HG03103 (cell line): Measurements from ENCODE around the gene PRR12.

Experiments
- ATAC-seq: cut with Tn5 transposase; IDR thresholded peaks from one replicate; pipeline ENCODE4 v1.9.1; 2021; ENCODE audit warnings: low read depth; ENCODE audit not compliant: unreplicated experiment

Gene PRR12

DNA sequence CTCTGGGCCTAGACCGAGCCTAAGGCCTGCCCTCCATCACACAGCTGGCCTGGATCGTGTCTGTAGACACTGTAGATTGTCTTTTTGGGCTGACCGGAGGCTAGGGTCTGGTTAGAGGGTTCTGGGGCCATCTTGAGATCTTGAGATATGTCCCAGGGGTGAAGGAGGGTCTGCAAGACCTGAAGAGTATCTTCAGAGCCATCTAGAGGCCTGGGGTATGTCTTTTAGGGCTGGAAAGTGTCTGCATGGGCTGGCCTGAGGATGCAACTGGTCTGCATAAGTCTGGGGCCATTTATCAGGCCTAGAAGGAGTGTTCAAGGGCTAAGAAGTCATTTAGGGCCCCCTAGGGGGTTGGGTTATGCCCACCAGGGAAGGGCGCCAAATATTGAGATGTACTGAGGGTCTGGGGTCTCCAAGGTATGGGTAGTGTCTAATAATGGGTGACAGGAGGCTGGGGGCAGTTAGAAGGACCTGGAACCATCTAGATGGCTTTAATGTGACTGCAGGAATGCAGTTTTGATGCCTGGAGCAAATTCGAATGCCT, 51.6 kb downstream of the PRR12 start:
- ATAC-seq = no peak

DNA sequence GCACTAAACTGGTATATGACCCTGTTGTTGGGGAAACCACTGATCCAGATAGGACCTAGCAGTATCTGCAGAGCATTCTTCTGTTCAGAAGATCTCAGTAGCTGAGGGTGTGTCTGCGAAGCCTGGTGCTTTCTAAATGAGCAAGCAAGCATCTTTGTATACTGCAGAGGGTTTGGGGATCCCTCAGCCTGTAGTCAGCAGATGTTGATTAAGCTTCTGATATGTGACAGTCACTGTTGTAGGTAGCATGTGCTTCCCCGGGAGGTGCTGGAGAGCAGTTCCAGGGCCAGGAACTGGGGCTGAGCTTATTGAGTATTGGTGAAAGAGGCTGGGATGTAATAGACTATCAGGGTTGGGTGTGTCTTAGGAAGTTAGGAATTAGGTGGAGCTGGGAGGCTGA, 52.5 kb downstream of the PRR12 start:
- ATAC-seq = no peak

DNA sequence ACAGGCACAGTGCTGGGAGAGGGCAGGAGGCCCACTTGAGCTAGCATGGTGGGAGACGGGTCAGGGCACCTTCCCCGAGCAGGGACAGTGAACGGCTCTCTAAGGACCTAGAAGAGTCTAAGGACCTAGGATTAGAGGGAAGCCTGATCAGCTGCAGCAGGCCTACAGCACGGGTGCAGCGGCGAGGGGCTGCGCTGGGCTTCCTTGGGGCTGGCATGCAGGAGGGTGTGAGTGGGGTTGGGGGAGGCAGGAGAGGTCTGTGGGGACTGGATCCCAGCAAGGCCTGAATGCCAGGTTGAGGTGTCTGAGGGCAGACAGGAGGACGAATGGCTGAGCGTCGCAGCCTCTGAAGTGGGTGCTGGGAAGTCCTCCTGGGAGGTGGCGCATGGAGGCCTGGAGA, 54.6 kb downstream of the PRR12 start:
- ATAC-seq = no peak

GRCh38 chr19:49645995-49646394, 55.0 kb downstream of the PRR12 start:
- ATAC-seq = no peak

DNA sequence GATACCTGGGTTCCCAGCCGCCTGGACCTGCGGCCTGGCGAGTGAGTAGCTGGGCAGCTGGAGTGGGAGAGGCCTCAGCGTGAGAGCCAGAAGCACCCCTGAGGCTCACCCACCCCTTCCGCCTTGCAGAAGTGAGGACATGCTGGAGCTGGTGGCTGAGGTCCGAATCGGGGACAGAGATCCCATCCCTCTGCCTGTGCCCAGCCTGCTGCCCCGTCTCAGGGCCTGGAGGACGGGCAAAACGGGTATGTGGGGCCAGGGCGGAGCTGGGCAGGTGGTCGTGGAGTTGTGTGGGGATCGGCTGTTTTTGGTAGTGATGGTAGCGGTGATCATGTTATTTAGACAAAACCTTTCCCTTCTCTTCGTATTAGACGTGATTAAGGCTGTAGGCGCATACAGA, 55.6 kb downstream of the PRR12 start:
- ATAC-seq = no peak

DNA sequence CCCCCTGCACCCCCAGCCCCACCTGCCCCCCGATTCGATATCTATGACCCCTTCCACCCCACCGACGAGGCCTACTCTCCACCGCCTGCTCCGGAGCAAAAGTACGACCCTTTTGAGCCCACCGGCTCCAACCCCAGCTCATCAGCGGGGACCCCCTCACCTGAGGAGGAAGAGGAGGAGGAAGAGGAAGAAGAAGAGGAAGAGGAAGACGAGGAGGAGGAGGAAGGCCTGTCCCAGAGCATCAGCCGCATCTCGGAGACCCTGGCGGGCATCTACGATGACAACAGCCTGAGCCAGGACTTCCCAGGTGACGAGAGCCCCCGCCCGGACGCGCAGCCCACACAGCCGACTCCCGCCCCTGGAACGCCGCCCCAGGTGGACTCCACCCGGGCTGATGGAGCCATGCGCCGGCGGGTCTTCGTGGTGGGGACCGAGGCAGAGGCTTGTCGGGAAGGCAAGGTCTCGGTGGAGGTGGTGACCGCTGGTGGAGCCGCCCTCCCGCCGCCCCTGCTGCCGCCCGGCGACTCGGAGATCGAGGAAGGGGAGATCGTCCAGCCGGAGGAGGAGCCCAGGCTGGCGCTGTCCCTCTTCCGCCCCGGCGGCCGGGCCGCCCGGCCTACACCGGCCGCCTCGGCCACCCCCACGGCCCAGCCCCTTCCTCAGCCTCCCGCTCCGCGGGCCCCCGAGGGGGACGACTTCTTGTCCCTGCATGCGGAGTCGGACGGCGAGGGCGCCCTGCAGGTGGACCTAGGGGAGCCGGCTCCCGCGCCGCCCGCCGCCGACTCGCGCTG, 60.2 kb downstream of the PRR12 start:
- ATAC-seq = no peak

DNA sequence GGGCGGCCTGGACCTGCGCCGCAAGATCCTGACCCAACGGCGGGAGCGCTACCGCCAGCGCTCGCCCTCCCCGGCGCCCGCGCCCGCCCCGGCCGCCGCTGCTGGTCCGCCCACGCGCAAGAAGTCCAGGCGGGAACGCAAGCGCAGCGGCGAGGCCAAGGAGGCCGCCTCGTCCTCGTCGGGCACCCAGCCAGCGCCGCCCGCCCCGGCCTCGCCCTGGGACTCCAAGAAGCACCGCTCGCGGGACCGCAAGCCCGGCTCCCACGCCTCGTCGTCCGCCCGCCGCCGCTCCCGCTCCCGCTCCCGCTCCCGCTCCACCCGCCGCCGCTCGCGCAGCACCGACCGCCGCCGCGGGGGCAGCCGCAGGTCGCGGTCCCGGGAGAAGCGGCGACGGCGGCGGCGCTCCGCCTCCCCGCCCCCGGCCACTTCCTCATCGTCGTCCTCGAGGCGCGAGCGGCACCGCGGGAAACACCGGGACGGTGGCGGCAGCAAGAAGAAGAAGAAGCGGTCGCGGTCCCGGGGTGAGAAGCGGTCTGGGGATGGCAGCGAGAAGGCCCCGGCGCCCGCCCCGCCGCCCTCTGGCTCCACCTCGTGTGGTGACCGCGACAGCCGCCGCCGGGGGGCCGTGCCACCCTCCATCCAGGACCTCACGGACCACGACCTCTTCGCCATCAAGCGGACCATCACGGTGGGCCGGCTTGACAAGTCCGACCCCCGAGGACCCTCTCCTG, 61.0 kb downstream of the PRR12 start:
- ATAC-seq = no peak

GRCh38 chr19:49652551-49653465, 61.8 kb downstream of the PRR12 start:
- no peak for ATAC-seq

DNA sequence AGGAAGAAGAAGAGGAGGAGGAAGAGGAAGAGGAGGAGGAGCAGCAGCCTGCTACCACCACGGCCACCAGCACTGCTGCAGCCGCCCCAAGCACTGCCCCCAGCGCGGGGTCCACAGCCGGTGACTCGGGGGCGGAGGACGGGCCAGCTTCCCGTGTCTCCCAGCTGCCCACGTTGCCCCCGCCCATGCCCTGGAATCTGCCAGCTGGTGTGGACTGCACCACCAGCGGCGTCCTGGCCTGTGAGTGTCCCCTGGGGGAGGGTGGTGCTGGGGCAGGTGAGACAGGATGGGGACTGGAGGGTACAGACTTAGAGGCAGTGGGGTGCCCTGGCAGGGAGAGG, 62.5 kb downstream of the PRR12 start:
- ATAC-seq = no peak

DNA sequence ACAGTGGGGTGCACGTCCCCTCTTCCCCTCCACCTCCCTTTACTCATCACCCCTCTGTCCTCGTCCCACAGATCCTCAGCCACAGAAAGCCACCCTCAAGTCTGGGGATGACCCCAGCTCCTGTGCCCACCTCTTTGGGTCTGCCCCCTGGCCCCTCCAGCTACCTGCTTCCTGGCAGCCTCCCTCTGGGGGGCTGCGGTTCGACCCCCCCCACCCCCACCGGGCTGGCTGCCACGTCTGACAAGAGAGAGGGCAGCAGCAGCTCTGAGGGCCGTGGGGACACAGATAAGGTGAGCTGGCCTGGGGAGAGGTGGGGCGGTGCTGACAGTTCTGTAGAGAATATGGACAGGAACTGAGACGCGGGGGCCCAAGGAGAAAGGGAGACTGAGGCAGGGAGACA, 63.6 kb downstream of the PRR12 start:
- ATAC-seq = no peak

GRCh38 chr19:49655570-49656455, 64.8 kb downstream of the PRR12 start:
- no peak for ATAC-seq

DNA sequence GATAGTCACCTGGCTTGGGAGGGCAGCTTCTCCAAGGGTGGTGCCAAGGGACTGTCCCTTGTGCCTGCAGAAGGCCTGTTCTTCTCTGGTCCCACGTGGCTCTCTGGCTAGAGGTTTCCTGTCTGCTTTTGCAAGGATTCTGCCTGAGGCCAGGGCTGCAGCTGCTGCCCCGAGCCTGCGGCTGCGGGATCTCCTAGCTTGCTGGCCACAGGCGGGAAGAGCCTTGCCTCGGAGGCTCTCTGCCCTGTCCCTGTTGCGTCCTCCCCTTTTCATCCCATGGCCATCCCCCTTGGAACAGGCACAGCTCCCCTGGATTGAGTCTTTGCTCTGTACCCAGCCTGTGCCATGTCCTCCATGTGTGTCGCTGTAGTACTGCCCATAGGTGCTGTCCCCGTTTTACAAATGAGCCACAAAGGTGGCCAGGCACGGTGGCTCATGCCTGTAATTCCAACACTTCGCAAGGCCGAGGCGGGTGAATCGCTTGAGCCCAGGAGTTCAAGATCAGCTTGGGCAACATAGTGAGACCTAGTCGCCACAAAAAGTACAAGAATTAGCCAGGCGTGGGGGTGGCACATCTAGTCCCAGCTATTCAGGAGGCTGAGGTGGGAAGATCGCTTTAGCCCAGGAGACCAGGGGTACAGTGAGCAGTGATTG, 65.6 kb downstream of the PRR12 start:
- no peak for ATAC-seq

GRCh38 chr19:49657493-49658138, 66.6 kb downstream of the PRR12 start:
- ATAC-seq = no peak

DNA sequence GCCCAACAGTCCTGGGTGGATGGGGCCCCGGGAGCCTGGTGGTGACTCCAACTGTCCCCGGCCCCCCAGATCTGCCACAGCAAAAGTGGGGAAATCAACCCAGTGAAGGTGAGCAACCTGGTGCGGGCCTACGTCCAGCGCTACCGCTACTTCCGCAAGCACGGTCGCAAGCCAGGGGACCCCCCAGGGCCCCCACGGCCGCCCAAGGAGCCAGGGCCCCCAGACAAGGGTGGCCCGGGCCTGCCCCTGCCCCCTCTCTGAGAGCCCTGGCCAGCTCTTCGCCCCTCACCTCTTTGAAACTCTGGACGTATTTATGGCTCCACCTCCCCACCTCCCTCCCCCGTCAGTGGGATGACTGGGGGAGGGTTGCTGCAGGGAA, 67.1 kb downstream of the PRR12 start:
- no peak for ATAC-seq

- no peak for ATAC-seq
These were observed 67.8 kb downstream of the PRR12 start for GRCh38 chr19:49658566-49659442.

DNA sequence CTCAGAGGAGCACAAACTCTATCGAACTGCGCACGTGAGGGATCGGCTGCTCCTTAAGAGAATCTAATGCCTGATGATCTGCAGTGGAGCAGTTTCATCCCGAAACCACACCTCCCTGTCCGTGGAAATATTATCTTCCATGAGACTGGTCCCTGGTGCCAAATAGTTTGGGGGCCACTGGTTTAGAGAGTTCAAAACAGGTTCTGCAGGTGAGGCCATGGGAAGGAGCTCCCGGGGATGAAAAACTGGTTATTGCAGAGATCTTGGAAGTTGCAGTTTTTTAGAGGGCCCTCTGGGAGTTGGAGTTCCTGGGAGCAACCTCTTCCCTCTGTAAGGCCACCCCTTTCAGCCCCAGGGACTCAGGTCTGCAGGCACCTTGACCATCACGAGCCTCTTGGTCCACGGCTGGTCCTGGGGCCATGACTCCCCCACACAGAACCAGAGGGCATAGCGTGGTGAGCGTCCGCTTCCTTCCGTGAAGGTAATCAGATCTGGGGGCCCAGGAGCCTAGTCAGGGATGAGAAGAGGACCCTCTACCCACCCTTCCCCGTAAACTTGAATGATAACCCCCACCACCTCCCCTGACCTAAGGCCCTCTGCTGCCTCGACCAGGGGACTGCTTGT, 69.5 kb downstream of the PRR12 start:
- ATAC-seq = no peak

DNA sequence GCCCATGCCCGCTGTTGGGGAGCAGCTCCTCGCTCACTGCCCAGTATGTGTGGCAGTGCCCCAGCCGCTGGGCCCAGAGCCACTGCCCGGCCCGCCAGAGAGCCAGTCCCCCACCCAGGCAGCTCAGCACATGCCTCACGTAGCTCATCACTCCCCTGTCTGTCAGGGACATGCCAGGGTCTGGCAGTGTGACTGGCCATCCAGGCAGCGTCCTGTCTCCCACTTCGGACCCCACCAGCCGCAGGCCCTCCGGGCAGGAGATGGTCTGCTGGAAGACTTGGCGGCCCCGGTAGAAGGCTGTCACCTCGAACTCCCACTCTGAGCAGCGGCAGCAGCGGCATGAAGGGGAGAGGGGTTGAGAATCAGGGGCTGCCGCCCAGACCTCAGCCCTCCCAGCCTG, 71.0 kb downstream of the PRR12 start:
- no peak for ATAC-seq

GRCh38 chr19:49663224-49663623, 72.2 kb downstream of the PRR12 start:
- ATAC-seq = no peak
